Nephron progenitor cell (in vitro differentiated cells): ENCODE measurements around the gene OPHN1.

ENCODE experiments used
- DNase-seq: peaks from one replicate; pipeline ENCODE4 v3.0.0; 2021
- H3K27ac Mint-ChIP-seq: 2 replicates; pipeline ENCODE4 v1.8.0; 2021; ENCODE audit warnings: mild to moderate bottlenecking, moderate library complexity, mixed read lengths
- H3K27me3 Mint-ChIP-seq: 2 replicates; pipeline ENCODE4 v1.8.0; 2021; ENCODE audit warnings: mild to moderate bottlenecking, low read depth, mixed read lengths; ENCODE audit not compliant: poor library complexity
- H3K36me3 Mint-ChIP-seq: 2 replicates; pipeline ENCODE4 v1.8.0; 2021; ENCODE audit warnings: low read depth, mixed read lengths
- H3K4me1 Mint-ChIP-seq: 2 replicates; pipeline ENCODE4 v1.8.0; 2021; ENCODE audit warnings: mixed read lengths
- H3K4me3 Mint-ChIP-seq: 2 replicates; pipeline ENCODE4 v1.8.0; 2021; ENCODE audit warnings: mild to moderate bottlenecking, moderate library complexity, mixed read lengths
- H3K9me3 Mint-ChIP-seq: 2 replicates; pipeline ENCODE4 v1.8.0; 2021; ENCODE audit warnings: mild to moderate bottlenecking, moderate library complexity, mixed read lengths
- CTCF ChIP-seq: fragments of 200-600 bp; sonication (generic); IDR thresholded peaks from 2 replicates; pipeline ENCODE4 v1.5.0; 2021; ENCODE audit warnings: antibody characterized with exemption

The OPHN1 gene

GRCh38 chrX:68432648-68433047 lies 647 bp downstream of the OPHN1 start:
- Mint-ChIP-seq H3K27me3 (peaks cover 3% of the 10 kb centered on the region), H3K9me3 (peaks cover 49% of the 10 kb centered on the region), H3K36me3 (peaks cover 14% of the 10 kb centered on the region), H3K4me3 (peak overlapping the region; percentile 89), H3K4me1 (peaks cover 25% of the 10 kb centered on the region), H3K27ac (no peak overlapping the region)
- no peak for DNase-seq
- TF ChIP-seq CTCF: no peak

- Mint-ChIP-seq H3K27ac (no peak overlapping the region), H3K27me3 (peaks cover 3% of the 10 kb centered on the region), H3K36me3 (peaks cover 14% of the 10 kb centered on the region), H3K4me1 (peaks cover 25% of the 10 kb centered on the region), H3K9me3 (peaks cover 41% of the 10 kb centered on the region), H3K4me3 (no peak overlapping the region)
- no peak for DNase-seq
- TF ChIP-seq CTCF: no peak
Measured at GRCh38 chrX:68431836-68432235, 1.5 kb downstream of the OPHN1 start.

GRCh38 chrX:68429216-68429615 lies 4.1 kb downstream of the OPHN1 start:
- DNase-seq: no peak
- no peaks in the 10 kb centered on the region for H3K27me3 Mint-ChIP-seq
- peaks cover 17% of the 10 kb centered on the region for H3K4me1 Mint-ChIP-seq
- TF ChIP-seq CTCF: no peak
- H3K9me3 Mint-ChIP-seq: peaks cover 35% of the 10 kb centered on the region
- H3K27ac Mint-ChIP-seq: no peak overlapping the region
- H3K4me3 Mint-ChIP-seq: no peak overlapping the region
- H3K36me3 Mint-ChIP-seq: peaks cover 14% of the 10 kb centered on the region

- no peak overlapping the region for H3K4me3 Mint-ChIP-seq
- no peak for DNase-seq
- H3K36me3 Mint-ChIP-seq: peaks cover 14% of the 10 kb centered on the region
- peaks cover 36% of the 10 kb centered on the region for H3K9me3 Mint-ChIP-seq
- H3K27ac Mint-ChIP-seq: no peak overlapping the region
- no peaks in the 10 kb centered on the region for H3K27me3 Mint-ChIP-seq
- TF ChIP-seq CTCF: no peak
- H3K4me1 Mint-ChIP-seq: peaks cover 15% of the 10 kb centered on the region
Measured at GRCh38 chrX:68428431-68428830, 4.9 kb downstream of the OPHN1 start.

- Mint-ChIP-seq H3K4me1 (peaks cover 4% of the 10 kb centered on the region), H3K27ac (no peak overlapping the region), H3K4me3 (no peak overlapping the region), H3K27me3 (peaks cover 3% of the 10 kb centered on the region), H3K9me3 (peaks cover 42% of the 10 kb centered on the region), H3K36me3 (peaks cover 3% of the 10 kb centered on the region)
- TF ChIP-seq CTCF: no peak
- DNase-seq: no peak
Measured at GRCh38 chrX:68424719-68425118, 8.6 kb downstream of the OPHN1 start.

GRCh38 chrX:68422478-68422877 lies 10.8 kb downstream of the OPHN1 start:
- Mint-ChIP-seq H3K4me1 (peaks cover 4% of the 10 kb centered on the region), H3K27ac (no peak overlapping the region), H3K4me3 (no peak overlapping the region), H3K9me3 (peaks cover 44% of the 10 kb centered on the region), H3K27me3 (peaks cover 3% of the 10 kb centered on the region), H3K36me3 (peaks cover 4% of the 10 kb centered on the region)
- TF ChIP-seq CTCF: no peak
- DNase-seq: no peak
